HTR-8/SVneo (cell line): ENCODE results near the gene SCN11A.

ENCODE experiments used
- DNase-seq: peaks from one replicate; pipeline ENCODE4 v3.0.0; 2011; ENCODE audit warnings: low spot score, mixed read lengths; ENCODE audit not compliant: insufficient read length
- FAIRE-seq: peaks from 2 replicates; lab custom pipeline; 2011; peaks lifted over from hg19 to GRCh38; lab: Jason Lieb, UNC

SCN11A gene

DNA sequence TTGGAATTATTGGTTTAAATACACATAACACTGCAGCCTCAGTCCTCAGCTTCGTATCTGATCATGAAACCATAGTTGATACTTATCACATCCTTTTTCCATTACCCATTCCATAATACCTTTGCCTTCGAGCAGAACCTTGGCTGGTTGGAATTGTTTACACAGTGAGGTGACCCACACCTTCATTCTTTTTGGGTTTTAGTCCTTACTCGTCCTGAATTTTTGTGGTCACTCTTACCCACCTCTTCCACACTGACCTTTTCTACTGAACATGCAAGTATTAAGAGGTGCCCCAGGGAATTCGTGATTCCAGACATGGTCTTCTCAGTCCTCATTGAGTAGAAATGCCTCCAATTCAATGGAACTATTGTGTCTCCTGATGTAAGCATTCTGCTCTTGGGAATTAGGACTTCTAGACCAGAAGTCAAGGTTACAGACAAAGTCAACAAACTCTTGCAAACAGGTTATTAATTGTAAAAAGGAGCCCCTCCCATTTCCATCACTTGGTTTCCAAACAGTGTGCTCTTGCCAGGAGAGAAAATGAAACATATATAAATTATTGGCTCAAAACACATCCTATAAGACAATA, 37.7 kb downstream of the SCN11A start:
- no peak for DNase-seq
- no peak for FAIRE-seq

DNA sequence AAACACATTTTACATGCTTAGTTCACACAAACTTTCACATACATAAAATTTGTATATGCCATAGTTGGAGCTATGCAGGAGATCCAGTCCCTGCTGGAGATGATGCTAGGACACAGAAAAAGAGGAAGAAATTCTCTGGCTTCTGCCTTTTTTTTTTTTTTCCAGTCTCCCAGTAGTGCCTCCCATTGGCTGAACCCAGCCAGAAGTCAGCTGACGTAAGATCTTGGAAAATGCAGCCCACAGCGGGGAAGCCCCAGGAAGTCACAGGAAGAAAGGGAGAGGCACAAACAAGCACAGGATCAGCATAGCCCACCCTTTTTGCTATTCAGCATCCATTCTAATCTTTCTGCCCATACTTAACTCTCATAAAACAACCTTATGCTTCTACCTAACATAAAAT, 38.5 kb downstream of the SCN11A start:
- DNase-seq (no peak), FAIRE-seq (no peak)

DNA sequence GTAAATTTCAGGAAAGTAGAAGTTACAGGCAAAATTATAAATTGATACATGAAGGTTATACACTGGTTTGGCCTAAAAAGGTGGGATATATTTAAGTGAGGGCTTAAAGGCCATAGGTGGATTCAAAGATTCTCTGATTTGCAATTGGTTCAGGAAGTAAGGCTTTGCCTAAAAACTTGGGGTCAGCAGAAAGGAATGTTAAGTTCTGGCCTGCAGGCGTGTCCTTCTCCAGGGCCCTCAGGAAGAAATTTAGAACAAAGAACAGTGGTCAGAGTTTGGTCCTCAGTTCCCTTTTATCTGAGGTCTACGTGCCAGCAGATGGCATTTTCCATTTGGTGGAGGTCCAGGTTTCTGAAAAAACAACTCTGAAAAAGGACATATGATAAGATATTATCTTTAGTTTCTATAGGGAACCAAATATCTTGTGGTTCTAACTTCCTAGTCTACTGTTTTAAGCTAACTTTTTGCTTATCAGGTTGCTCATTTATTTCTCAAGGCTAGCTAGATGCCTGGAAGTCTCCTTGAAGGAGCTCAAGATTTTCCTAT, 40.5 kb downstream of the SCN11A start:
- DNase-seq (no peak), FAIRE-seq (no peak)

DNA sequence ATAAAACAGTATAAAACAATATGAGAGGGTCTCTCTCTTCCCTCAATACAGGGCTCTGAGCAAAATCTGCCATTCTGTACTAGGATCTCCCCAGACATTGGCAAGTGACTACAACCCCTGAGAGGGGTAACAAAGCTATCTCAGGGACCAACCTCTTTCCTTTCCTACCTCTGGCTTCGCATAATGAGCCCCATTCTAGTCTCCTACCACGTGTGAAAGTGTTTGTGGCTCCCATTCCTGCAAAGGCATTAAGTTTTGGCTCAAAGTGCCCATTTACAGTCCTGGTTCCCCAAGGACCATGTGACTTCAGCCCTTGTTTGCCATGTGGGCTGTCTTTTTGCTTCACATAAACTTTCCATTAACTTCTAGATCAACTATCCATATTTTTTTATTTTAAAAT, 46.4 kb downstream of the SCN11A start:
- no peak for DNase-seq
- FAIRE-seq = no peak
